Esophagus squamous epithelium (tissue), 4 donors: Measurements from ENCODE around the gene ATRNL1.

Experiments
- POLR2A ChIP-seq, 4 donors: fragments of 450-650 bp; IDR thresholded peaks; one replicate each; pipeline ENCODE4 v1.6.1; 2017; ENCODE audit warnings: antibody characterized with exemption in 4 of 4, mild to moderate bottlenecking in 4 of 4, moderate library complexity in 3 of 4
- TF ChIP-seq, protein P1 (sequence below), 6 experiments: fragments of 450-650 bp in 4 of 6; fragments of 200-600 bp in 2 of 6; sonication (generic) in 2 of 6; IDR thresholded peaks; one replicate each; pipeline ENCODE4 v1.5.1; 2016 to 2019; ENCODE audit warnings: antibody characterized with exemption in 6 of 6, mild to moderate bottlenecking in 4 of 6, moderate library complexity in 4 of 6

DNA sequence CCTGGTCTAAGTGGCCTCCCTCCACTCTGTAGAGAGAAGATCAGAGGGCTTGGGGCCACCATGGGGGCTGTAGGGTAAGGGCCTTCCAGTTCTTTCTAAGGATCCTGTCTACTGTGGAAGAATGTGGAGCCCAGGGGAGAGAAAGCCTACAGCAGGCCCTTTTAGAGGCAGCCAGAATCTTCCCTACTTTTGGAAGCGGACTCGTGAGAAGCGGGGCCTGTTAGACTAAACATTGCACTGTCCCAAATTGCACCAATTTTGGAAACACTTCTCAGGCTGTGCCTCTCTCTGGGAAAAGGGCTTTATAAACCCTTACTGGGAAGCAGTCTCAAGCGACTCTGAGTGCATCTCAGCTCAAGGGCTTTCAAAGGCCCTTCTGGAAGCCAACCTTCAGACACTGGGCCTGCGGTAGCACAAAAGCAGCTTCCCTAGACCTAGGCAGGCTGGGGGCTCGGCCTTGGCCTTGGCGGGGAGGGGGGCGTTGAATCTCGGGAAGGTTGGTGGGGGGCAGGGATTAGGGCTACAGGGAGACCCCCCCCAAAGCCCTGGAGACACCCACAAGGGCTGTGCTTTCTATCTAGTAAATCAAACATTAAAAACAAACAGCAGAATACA lies 881.8 kb downstream of the ATRNL1 start:
- TF ChIP-seq, protein P1, sequence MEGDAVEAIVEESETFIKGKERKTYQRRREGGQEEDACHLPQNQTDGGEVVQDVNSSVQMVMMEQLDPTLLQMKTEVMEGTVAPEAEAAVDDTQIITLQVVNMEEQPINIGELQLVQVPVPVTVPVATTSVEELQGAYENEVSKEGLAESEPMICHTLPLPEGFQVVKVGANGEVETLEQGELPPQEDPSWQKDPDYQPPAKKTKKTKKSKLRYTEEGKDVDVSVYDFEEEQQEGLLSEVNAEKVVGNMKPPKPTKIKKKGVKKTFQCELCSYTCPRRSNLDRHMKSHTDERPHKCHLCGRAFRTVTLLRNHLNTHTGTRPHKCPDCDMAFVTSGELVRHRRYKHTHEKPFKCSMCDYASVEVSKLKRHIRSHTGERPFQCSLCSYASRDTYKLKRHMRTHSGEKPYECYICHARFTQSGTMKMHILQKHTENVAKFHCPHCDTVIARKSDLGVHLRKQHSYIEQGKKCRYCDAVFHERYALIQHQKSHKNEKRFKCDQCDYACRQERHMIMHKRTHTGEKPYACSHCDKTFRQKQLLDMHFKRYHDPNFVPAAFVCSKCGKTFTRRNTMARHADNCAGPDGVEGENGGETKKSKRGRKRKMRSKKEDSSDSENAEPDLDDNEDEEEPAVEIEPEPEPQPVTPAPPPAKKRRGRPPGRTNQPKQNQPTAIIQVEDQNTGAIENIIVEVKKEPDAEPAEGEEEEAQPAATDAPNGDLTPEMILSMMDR (IDR thresholded peaks at IDR 0.05), result no peak
- TF ChIP-seq POLR2A (IDR thresholded peaks at IDR 0.05), result no peak
